ENCODE measurements around the gene GINS3. TPM values are rescaled to one million over a fixed set of nuclear protein-coding genes. Genes with fewer than 3 reads are reported as not detected.

The GINS3 gene
- total RNA-seq, 2 donors from 2014 or later: 2.5 to 11.7 TPM

DNA sequence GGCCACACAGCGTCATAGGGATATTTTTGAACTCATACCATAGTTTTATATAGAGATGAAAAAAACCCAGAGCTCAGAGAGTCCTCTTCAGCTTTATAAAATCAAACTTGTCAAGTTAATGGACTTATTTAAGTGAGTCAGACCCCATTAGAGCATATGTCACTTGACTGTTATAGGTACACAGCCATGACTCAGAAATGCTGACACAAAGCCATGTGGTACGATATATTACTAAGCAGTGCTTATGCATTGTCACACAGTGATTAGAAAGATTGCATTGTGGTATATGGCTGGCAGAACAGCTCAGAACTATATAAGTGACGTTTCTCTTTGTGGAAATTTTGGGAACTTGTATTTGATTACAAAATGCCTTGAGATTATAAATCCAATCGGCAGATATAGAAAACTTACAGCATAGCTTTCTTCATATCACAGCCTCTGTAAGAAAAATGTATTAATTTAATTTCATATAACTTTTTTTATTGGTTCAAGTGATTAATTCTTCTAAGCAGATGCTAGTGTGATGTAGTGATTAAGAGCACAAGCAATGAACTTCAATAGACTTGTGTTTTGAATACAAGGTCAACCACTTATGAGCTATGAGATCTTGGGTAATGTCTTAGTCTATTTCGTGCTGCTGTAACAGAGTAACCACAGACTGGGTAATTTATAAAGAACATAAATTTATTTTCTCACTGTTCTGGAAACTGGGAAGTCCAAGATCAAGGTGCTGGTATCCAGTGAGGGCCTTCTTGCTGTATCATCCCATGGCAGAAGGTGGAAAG is 25.8 kb upstream of the GINS3 start:
- Histone ChIP-seq H3K9ac (ENCODE audit: low read depth in 2 of 2, low read length in 2 of 2) (no peak overlapping the region), H3K36me3 (no peaks in the 10 kb centered on the region), H3K27ac (no peak overlapping the region), H3K9me3 (no peaks in the 10 kb centered on the region), H3K27me3 (no peaks in the 10 kb centered on the region), H3K4me3 (no peak overlapping the region), H3K4me1 (no peaks in the 10 kb centered on the region)
- DNase-seq: no peak
- intact Hi-C loops (cut with DNase I): no loop called here
- TF ChIP-seq, protein P1, sequence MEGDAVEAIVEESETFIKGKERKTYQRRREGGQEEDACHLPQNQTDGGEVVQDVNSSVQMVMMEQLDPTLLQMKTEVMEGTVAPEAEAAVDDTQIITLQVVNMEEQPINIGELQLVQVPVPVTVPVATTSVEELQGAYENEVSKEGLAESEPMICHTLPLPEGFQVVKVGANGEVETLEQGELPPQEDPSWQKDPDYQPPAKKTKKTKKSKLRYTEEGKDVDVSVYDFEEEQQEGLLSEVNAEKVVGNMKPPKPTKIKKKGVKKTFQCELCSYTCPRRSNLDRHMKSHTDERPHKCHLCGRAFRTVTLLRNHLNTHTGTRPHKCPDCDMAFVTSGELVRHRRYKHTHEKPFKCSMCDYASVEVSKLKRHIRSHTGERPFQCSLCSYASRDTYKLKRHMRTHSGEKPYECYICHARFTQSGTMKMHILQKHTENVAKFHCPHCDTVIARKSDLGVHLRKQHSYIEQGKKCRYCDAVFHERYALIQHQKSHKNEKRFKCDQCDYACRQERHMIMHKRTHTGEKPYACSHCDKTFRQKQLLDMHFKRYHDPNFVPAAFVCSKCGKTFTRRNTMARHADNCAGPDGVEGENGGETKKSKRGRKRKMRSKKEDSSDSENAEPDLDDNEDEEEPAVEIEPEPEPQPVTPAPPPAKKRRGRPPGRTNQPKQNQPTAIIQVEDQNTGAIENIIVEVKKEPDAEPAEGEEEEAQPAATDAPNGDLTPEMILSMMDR (IDR thresholded peaks at IDR 0.05): no peak

DNA sequence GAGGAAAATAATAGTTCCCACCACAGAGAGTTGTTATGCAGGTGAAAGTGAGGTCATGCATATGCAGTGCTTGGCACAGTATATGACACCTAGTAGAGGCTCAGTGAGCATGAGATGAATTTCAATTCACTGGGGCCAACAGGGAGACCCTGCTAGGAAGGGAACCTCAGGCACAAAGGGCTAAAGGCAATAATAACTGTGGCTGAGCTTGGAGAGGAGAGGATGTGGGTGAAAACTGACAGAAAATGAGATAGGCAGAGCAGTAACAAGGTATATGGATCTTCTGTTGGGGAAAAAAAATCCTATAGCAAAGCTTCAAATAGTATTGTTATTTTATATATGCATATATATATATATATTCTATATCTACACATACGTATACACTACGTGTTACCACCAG is 25.0 kb upstream of the GINS3 start:
- intact Hi-C loops (cut with DNase I): no loop called here
- TF ChIP-seq, protein P1 (IDR thresholded peaks at IDR 0.05): no peak
- H3K9me3 ChIP-seq: no peaks in the 10 kb centered on the region
- no peak overlapping the region for H3K9ac ChIP-seq (ENCODE audit: low read depth in 2 of 2, low read length in 2 of 2)
- no peak for DNase-seq
- H3K36me3 ChIP-seq: no peaks in the 10 kb centered on the region
- H3K27ac ChIP-seq: no peak overlapping the region
- H3K4me1 ChIP-seq: no peaks in the 10 kb centered on the region
- H3K27me3 ChIP-seq: no peaks in the 10 kb centered on the region
- no peak overlapping the region for H3K4me3 ChIP-seq

DNA sequence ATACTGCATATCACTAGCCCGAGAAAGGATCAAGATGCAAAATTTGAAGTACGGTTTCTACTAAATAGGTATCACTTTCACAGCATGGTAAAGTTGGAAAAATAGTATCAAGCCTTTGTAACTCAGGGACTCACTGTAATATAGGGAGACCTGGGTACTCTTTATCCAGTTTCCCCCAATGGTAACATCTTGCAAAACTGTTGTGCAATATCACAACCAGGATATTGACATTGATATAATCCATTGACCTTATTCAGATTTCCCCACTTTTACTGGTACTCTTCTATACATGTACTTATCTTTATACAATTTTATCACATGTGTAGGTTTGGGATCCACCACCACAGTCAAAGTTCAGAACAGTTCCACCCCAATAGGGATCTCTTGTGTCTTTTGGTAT is 20.4 kb upstream of the GINS3 start:
- Histone ChIP-seq H3K4me1 (no peaks in the 10 kb centered on the region), H3K36me3 (no peaks in the 10 kb centered on the region), H3K9ac (ENCODE audit: low read depth in 2 of 2, low read length in 2 of 2) (no peak overlapping the region), H3K27ac (no peak overlapping the region), H3K27me3 (no peaks in the 10 kb centered on the region), H3K4me3 (no peak overlapping the region), H3K9me3 (no peaks in the 10 kb centered on the region)
- no peak for DNase-seq
- TF ChIP-seq, protein P1 (IDR thresholded peaks at IDR 0.05): no peak
- intact Hi-C loops (cut with DNase I): no loop called here

DNA sequence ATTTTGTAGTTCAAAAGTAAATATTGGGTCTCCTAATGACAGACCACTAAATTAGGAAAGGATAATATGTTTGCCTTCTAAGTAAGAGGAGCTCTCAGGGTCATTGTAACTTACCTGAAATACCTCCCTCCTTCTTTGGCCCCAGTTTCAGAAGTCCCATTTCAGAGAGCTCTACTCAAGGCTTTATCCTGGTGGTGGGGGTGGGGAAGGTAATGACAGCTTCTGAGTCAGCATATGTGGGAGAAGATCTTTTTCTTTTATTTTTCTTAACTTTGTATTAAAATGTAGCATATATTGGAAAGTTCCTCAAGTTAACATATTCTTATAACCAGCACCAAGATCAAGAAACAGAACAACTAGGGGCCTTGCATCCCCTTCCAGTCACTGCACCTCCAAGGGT is 16.9 kb upstream of the GINS3 start:
- H3K36me3 ChIP-seq: no peaks in the 10 kb centered on the region
- no peak overlapping the region for H3K4me3 ChIP-seq
- no peak overlapping the region for H3K9ac ChIP-seq (ENCODE audit: low read depth in 2 of 2, low read length in 2 of 2)
- no peak for DNase-seq
- TF ChIP-seq, protein P1 (IDR thresholded peaks at IDR 0.05): no peak
- H3K27me3 ChIP-seq: no peaks in the 10 kb centered on the region
- no peak overlapping the region for H3K27ac ChIP-seq
- H3K4me1 ChIP-seq: no peaks in the 10 kb centered on the region
- no peaks in the 10 kb centered on the region for H3K9me3 ChIP-seq
- intact Hi-C loops (cut with DNase I): no loop called here

DNA sequence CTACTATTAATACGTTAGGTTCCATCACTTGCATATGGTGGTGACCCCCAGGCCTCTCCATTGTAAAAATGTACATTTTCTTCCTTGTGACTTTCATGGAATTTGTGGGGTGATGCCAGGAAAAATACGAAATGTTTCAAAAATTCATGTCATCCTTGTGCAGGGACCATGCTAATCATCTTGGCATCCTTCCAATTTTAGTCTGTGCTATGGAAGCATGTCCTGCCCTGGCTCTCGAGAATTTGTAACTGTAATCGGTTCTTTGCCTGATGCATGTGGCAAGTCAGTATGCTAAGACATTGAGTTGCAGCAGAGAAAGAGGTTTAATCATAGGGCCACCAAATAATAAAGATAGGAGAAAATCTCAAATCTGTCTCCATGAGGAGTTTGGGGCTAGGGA is 14.3 kb upstream of the GINS3 start:
- Histone ChIP-seq H3K27ac (no peak overlapping the region), H3K27me3 (no peaks in the 10 kb centered on the region), H3K4me3 (no peak overlapping the region), H3K9me3 (no peaks in the 10 kb centered on the region), H3K4me1 (no peaks in the 10 kb centered on the region), H3K9ac (ENCODE audit: low read depth in 2 of 2, low read length in 2 of 2) (no peak overlapping the region), H3K36me3 (no peaks in the 10 kb centered on the region)
- no peak for DNase-seq
- intact Hi-C loops (cut with DNase I): no loop called here
- TF ChIP-seq, protein P1 (IDR thresholded peaks at IDR 0.05): no peak

All from colonic mucosa (tissue), 4 donors.